ENCODE data around the gene PRDM11.

GRCh38 chr11:45158210-45158731, 11.8 kb downstream of the PRDM11 start:
- TF ChIP-seq CTCF (IDR thresholded peaks at IDR 0.05 in 8 of 11, conservative IDR thresholded peaks at IDR 0.05 in 3 of 11) (no peak), POLR2A (IDR thresholded peaks at IDR 0.05) (no peak)

Measured in spleen (tissue), 7 donors.